HepG2 (cell line): ENCODE results near the gene MYO1C. TPM values are rescaled to one million over a fixed set of nuclear protein-coding genes. Genes with fewer than 3 reads are reported as not detected.

ENCODE experiments used
- ARNT2 ChIP-seq: sonication (generic); formaldehyde crosslinking; IDR thresholded peaks from 2 replicates; pipeline ENCODE4 v1.8.0; 2022; ENCODE audit warnings: mild to moderate bottlenecking, low read depth, missing genetic modification reagents, moderate library complexity
- BRCA1 ChIP-seq: sonication (generic); formaldehyde crosslinking; IDR thresholded peaks from 2 replicates; pipeline ENCODE4 v1.4.0; 2020; ENCODE audit warnings: missing genetic modification reagents
- CTCF ChIP-seq: sonication (generic); formaldehyde crosslinking; IDR thresholded peaks from 2 replicates; pipeline ENCODE4 v1.5.0; 2020; ENCODE audit warnings: mild to moderate bottlenecking, missing genetic modification reagents, moderate library complexity
- GABPA ChIP-seq, 2 experiments: IDR thresholded peaks; 2 replicates each; pipeline ENCODE4 v1.6.1; 2011 to 2016; ENCODE audit warnings: low read depth in 2 of 2, low read length in 1 of 2, missing biosample characterization in 1 of 2, missing genetic modification characterization in 1 of 2
- KMT2B ChIP-seq: IDR thresholded peaks from 2 replicates; pipeline ENCODE4 v1.6.1; 2016; ENCODE audit warnings: missing genetic modification reagents, missing compliant biosample characterization
- NFE2L1 ChIP-seq: sonication (generic); formaldehyde crosslinking; IDR thresholded peaks from 2 replicates; pipeline ENCODE4 v1.4.0; 2020; ENCODE audit warnings: missing genetic modification reagents, mild to moderate bottlenecking, borderline replicate concordance
- RAD21 ChIP-seq: fragments of 450-650 bp; formaldehyde crosslinking; IDR thresholded peaks from 2 replicates; pipeline ENCODE4 v1.5.0; 2020; ENCODE audit warnings: mild to moderate bottlenecking
- SMAD3 ChIP-seq: sonication (generic); formaldehyde crosslinking; IDR thresholded peaks from 2 replicates; pipeline ENCODE4 v1.4.0; 2020; ENCODE audit warnings: missing genetic modification reagents
- SMC3 ChIP-seq: IDR thresholded peaks from 2 replicates; pipeline ENCODE4 v1.6.1; 2011; ENCODE audit warnings: low read length, improper control_type of control experiment
- SP140L ChIP-seq: sonication (generic); formaldehyde crosslinking; IDR thresholded peaks from 2 replicates; pipeline ENCODE4 v1.4.0; 2020; ENCODE audit warnings: missing genetic modification reagents, borderline replicate concordance
- STAG1 ChIP-seq: sonication (generic); formaldehyde crosslinking; IDR thresholded peaks from 2 replicates; pipeline ENCODE4 v1.4.0; 2020; ENCODE audit warnings: missing genetic modification reagents
- YEATS2 ChIP-seq: sonication (generic); formaldehyde crosslinking; IDR thresholded peaks from 2 replicates; pipeline ENCODE4 v1.4.0; 2020; ENCODE audit warnings: missing genetic modification reagents, borderline replicate concordance
- ZNF44 ChIP-seq: sonication (generic); formaldehyde crosslinking; IDR thresholded peaks from 2 replicates; pipeline ENCODE4 v1.5.1; 2020; ENCODE audit warnings: mild to moderate bottlenecking, missing genetic modification reagents
- ZNF567 ChIP-seq: sonication (generic); formaldehyde crosslinking; IDR thresholded peaks from 2 replicates; pipeline ENCODE4 v1.8.1; 2023; ENCODE audit warnings: mild to moderate bottlenecking, missing genetic modification reagents, borderline replicate concordance
- polyA plus RNA-seq, 8 experiments: library from polyadenylated mRNA; depleted of rRNA in 3 of 8; stranded (reverse) in 7 of 8; unstranded in 1 of 8; fragments of >200 nt; fragmentation: Illumina TruSeq in 4 of 8; extraction: Trizol in 4 of 8; gene quantifications; 2 replicates each; pipeline versions ENCODE4 v1.2.1 to v1.2.3, GENCODE V29; 2011 to 2016; ENCODE audit warnings: low read depth in 4 of 8, missing spikeins in 1 of 8, mixed read lengths in 1 of 8; ENCODE audit not compliant: insufficient read depth in 1 of 8
- total RNA-seq, 5 experiments: library from RNA; depleted of rRNA; stranded (reverse); fragments of >200 nt; fragmentation: Illumina TruSeq; extraction: Trizol; gene quantifications; 2 replicates each; pipeline ENCODE4 v1.2.3, GENCODE V29; 2016; ENCODE audit warnings: low read depth in 1 of 5
- TF ChIP-seq, protein P1 (sequence below): sonication (generic); formaldehyde crosslinking; conservative IDR thresholded peaks from 2 replicates; pipeline ENCODE4 v1.8.1; 2023; ENCODE audit warnings: missing genetic modification reagents

The MYO1C gene
- total and polyA plus RNA-seq, 2 of the 13 experiments (the other 11 are each of a cell fraction or from before 2014, with no cell fraction given): 22.7 to 40.8 TPM

GRCh38 chr17:1515640-1516387 lies 23.3 kb upstream of the MYO1C start (continued):
- TF ChIP-seq GABPA (IDR thresholded peaks at IDR 0.05; ENCODE audit: low read depth, low read length): no peak
- TF ChIP-seq GABPA (CRISPR knock-in tag; IDR thresholded peaks at IDR 0.05; ENCODE audit: low read depth): peak; percentile 62
- peak; percentile 77 for TF ChIP-seq RAD21 (CRISPR knock-in tag)
- TF ChIP-seq CTCF: peak; percentile 86
- TF ChIP-seq ZNF44 (CRISPR knock-in tag): no peak
- TF ChIP-seq SMC3: peak; percentile 73
- TF ChIP-seq SMAD3: no peak; the same call in 1 of the 2 replicates
- TF ChIP-seq BRCA1 (CRISPR knock-in tag): 0 out of 2 replicates have a peak, but pooled peaks have one; percentile 33
- peak; percentile 14; the same call in 1 of the 2 replicates for TF ChIP-seq ARNT2 (CRISPR knock-in tag)
- TF ChIP-seq STAG1 (CRISPR knock-in tag): peak; percentile 88
- TF ChIP-seq NFE2L1 (CRISPR knock-in tag): 0 out of 2 replicates have a peak, but pooled peaks have one; percentile 67
- TF ChIP-seq, protein P1, sequence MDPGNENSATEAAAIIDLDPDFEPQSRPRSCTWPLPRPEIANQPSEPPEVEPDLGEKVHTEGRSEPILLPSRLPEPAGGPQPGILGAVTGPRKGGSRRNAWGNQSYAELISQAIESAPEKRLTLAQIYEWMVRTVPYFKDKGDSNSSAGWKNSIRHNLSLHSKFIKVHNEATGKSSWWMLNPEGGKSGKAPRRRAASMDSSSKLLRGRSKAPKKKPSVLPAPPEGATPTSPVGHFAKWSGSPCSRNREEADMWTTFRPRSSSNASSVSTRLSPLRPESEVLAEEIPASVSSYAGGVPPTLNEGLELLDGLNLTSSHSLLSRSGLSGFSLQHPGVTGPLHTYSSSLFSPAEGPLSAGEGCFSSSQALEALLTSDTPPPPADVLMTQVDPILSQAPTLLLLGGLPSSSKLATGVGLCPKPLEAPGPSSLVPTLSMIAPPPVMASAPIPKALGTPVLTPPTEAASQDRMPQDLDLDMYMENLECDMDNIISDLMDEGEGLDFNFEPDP (CRISPR knock-in tag): 0 out of 2 replicates have a peak, but pooled peaks have one; percentile 77
- TF ChIP-seq SP140L: peak; percentile 59; the same call in 1 of the 2 replicates
- peak; percentile 58 for TF ChIP-seq KMT2B (CRISPR knock-in tag)
- TF ChIP-seq YEATS2 (CRISPR knock-in tag): peak; percentile 59
- peak; percentile 76; the same call in 1 of the 2 replicates for TF ChIP-seq ZNF567 (CRISPR knock-in tag)
